HG03460 (cell line): ENCODE data around the gene NR2F1.

Source experiments
- ATAC-seq: cut with Tn5 transposase; IDR thresholded peaks from one replicate; pipeline ENCODE4 v1.9.1; 2021; ENCODE audit not compliant: unreplicated experiment

The NR2F1 gene

DNA sequence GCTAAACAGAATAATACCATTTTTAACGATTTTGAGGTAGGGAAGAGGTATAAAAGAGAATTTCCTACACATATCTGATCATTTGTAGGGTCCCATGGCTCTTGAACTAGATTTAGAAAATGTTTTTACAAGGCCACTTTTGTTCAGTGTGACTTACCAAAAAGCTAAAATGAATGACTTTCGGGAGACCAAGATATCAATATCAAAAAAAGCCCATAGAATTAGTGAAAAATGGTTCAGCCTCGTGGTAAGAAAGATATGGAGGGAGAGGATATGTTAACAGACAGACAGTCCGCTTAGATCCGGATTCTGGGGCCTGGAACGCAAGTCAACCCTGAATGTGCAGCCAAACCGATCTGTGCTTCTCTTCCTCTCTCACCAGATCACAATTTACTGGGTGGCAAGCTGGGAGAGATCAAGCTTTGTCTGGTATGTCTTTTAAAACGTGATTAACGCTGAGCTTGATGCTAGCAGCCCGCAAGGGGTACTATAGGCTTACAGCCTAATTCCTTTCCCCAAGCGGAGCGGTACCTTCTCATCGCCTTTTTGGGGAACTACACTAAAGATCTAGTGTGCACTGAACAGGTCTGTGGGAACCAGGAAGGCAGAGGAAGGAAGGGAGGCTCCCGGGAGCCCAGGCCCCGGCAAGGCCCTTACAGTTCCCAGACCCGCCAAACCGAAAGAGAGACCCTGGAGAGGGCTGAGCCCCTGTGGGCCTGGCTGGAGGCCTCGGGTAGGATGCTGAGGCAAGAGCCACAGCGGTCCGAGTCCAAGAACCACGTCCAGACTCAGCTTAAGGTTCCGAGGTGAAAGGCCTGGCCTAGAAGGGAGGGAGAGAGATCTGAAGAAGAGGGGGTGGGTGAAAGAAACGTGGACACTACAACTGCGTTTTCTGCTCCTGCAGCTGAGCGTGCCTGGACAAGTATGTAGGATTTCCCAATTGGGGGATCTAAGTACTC lies 4.9 kb upstream of the NR2F1 start:
- ATAC-seq = no peak

DNA sequence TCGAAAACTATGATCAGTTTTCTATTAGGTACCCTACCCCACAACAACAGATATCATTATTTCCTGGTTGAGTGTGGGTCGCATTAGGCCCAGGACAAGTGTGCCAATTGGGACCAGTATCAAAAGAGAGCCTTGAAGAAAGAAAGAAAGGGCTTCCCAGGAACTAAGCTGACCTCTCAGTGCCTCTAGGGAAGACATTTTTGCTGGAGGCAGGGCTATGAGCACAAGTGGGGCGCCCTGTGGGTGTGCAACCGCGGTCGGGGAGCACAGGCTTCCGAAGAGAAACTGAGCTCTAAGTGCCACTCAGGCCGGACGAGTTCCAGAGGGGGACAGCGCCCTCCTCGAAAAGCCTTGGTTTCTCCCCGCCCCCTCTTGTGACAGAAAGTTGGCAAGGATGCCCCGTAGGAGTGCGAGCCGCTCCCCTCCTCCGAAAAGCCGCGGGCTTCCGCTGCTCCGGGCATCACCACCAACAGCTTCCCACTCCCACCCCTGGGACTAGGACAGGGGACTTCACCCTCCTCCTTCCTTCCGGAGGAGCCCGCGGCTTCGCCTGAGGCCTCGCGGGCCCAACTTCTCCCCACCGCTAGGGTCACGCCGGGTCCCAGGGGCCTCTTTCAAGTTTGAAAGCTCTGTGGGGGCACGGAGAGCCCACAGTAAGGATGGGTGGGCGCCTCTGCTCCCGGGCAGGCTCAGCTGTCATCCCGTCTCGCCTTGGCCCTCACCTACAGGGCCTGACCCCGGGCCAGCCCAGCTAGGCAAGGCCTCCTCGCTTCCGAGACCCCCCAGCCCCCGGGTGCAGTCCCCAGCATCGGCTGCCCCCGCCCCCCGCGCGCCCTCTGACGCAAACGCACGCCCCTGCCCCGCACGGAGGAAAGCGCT lies 4.0 kb upstream of the NR2F1 start:
- no peak for ATAC-seq

DNA sequence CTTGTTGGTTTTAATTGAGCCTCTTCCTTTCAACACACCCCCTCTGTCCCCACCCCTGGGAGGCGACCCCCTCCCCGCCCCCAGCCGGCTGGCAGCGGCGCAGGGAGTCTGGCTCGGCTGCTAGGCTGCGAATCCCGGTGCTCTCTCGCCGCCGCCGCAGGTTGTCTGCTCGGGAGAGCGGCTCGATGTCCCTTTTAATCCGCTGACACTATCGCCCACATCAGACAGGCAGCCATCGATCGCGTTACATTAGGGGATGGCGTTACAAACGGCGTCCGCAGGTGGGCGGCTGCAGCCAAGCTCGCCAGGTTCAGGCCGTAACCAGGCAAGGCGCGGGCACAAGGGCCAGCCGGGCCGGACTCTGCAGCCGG lies 3.3 kb upstream of the NR2F1 start:
- no peak for ATAC-seq

DNA sequence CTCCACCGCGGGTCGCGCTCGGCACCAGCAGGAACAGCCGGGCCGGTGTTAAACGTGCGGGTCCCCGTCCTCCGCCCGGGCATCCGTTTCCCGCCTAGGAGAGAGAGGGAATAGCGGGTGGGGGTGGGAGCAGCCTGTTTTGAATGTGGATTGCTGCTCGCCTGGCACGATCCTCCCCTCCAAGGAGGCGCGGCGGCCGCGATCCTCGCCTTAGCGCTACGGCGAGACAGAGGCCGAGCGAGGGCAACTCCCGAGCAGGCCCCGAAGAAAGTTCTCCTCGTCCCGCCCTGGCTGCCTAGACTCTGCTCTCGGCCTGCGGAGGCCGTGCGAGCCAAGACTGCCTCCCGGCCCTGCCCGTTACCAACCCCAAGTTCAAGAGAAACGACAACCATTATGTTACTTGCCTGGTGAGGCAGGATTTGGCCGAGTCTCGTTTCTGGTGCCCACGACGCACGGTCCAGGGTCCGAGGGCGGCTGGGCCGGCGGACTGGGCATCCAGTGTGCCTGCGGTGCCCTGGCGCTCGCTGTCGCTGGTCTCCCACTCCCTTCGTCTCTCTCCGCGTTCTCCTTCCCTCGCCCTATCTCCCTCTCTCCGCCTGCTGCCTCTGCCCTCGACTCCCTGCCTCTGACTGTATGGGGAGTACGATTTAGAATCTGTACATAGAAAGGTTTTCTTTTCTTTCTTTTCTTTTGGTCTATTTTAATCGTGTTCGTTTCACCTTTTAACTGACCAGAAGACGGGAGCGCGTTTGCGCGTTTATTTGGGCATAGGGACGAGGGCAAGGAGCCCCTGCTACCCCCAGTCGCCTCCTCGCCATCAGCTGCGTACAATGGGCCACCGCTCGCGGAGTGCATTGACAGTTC lies 2.7 kb upstream of the NR2F1 start:
- ATAC-seq = no peak

DNA sequence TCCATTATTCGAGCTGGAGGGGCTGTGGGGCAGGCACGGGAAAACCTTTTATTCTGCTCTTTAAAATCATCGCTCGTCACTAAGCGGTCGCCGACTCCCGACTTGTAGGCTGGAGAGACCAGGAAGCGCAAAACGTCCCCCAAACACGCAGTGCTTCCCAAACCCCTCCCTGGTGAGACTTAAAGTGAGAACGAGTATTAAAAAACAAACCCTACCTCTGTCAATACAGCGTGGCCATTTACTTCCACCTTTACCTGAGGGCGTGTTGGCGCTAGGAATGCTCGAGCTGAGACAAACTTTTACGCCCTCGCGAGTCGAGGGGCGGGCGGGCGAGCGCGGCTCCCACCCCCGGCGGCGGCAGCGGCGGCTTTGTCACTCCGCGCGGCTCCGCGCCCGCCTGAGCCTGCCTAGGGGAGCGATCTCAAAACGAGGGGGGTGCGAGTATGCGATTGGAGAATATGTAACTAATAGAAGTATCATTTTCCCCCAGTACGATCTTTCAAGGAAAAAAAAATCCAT lies 2.0 kb upstream of the NR2F1 start, which contains the start of gene NR2F1-AS1:
Gene NR2F1-AS1 (minus strand): TSS at position 293 of the 519 bp plus-strand sequence.
- peak; percentile 25 for ATAC-seq

DNA sequence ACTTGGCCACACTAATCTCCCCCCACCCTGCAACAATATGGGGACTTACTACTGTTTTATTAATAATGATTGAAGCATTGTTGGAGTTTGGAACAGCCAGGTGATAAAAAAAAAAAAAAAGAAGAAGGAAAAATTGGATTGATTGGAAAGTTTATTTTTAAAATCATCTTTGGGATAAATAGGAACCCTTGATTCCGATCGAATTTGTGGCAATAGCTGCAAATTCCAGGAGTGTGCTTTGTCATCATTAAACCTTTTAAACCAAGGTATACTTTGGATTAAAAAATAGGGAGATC lies 907 bp upstream of the NR2F1 start:
- no peak for ATAC-seq

DNA sequence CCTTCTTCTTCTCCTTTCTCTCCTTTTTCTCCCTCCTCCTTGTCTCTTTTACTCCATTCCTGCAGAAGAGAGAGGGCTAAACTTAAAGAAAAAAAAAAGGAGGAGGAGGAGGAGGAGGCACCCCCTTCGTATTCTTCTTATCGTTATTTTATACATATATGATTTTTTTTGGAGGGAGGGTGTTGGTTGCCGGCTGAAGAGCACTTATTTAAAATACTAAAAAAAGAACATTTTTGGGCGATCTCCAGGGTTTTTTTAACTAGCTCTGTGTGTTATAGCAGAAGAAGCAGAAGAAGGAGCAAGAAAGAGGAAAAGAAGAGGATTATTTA lies 381 bp downstream of the NR2F1 start:
- no peak for ATAC-seq

DNA sequence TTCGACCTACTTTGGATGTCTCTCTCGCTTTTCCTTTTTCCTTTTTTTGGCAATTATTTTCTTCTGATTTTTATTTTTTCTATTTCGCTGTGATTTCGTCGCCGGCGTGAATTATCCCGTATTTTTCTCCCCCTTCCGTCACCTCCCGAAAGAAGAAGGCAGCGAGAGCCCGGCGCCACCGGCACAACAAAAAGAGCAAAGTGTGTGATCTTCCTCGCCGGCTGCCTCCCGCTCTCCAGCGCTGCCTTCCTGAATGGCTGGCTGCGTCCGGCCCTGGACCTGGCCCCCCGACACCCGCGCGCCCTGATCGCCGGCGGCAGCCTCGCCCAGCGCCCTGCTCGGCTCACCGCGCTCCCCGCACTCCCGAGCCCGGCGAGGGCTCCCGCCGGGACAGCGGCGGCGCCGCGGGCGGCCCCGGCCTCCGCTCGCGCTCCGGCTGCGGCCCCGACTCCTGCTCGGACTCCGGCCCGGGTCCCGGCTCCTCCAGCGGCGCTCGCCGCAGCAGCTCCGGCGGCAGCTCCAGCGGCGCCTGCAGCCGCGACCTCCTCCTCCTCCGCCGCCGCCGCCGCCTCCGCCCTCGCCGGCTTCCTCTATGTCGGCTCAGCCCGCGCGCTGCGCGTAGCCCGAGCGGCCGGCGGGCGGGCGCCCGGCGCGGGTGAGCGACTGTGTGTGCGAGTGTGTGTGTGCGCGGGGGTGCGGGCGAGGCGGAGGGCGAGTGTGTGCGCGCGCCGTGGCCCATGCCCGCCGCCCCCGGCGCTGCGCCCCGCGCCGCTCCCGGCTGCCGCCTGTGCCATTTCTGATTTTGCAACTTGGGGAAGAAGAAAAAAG lies 960 bp downstream of the NR2F1 start:
- ATAC-seq = no peak

DNA sequence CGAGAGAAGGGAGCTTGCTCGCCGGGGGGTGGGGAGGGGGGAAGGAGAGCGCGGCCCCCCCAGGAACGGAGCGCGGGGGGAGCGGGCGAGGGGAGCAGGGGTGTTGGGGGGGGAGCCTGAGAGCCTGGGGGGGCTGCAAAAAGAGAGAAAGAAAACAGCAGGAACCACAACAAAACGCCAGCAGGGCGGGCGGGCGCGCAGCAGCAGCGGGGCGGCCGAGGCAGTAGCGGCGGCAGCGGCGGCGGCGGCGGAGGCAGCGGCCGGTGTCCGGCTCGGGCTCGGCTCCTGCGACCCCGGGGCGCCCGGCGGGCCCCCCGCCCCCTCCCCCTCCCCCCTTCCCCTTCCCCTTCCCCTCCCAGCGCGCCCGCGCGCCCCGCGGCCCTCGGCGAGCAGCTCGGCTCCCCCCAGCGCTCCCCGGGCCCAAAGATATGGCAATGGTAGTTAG lies 1.6 kb downstream of the NR2F1 start:
- no peak for ATAC-seq

DNA sequence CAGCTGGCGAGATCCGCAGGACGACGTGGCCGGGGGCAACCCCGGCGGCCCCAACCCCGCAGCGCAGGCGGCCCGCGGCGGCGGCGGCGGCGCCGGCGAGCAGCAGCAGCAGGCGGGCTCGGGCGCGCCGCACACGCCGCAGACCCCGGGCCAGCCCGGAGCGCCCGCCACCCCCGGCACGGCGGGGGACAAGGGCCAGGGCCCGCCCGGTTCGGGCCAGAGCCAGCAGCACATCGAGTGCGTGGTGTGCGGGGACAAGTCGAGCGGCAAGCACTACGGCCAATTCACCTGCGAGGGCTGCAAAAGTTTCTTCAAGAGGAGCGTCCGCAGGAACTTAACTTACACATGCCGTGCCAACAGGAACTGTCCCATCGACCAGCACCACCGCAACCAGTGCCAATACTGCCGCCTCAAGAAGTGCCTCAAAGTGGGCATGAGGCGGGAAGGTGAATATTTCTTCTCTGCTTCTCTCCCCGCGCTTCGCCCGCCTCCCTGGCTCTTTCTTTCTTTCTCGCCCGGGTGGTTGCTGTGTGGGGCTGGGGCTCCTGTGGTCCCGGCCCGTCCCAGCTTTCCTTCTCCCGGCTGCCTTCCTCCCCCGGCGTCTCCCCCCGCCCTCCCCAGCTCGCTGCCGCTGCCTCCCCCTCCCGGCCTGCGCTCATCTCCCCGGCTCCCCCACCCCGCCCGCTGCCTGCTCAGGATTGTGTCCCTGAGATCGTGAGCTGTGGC lies 2.2 kb downstream of the NR2F1 start:
- ATAC-seq = no peak

DNA sequence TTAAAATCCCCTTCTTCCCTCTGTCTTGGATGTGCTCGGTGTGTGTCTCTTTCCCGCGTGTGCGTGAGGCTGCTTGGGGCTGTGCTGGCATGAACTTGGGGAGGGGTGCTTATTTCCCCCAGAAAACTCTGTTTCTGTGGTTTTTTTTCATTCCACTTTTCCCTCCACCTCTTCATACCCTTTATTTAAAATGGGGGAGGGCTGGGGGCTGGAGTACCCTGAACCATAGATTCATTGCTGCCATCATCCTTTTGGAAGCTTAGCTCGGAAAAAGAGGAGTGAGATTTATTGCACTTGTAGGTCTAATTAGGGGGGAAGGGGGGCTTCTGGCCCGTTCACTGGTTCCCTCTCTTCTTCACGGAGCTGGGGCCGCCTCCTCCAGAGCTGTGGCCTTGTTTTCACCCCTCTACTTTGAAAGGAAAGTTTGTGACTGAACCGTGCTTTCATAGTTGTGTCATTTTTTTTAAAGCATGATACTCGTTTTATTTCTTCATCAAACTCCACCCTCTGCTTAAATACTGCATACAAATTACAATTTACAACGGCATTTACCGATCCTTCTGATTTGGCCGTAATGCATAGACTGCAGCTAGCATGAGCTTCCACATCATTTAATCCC lies 2.9 kb downstream of the NR2F1 start:
- no peak for ATAC-seq

DNA sequence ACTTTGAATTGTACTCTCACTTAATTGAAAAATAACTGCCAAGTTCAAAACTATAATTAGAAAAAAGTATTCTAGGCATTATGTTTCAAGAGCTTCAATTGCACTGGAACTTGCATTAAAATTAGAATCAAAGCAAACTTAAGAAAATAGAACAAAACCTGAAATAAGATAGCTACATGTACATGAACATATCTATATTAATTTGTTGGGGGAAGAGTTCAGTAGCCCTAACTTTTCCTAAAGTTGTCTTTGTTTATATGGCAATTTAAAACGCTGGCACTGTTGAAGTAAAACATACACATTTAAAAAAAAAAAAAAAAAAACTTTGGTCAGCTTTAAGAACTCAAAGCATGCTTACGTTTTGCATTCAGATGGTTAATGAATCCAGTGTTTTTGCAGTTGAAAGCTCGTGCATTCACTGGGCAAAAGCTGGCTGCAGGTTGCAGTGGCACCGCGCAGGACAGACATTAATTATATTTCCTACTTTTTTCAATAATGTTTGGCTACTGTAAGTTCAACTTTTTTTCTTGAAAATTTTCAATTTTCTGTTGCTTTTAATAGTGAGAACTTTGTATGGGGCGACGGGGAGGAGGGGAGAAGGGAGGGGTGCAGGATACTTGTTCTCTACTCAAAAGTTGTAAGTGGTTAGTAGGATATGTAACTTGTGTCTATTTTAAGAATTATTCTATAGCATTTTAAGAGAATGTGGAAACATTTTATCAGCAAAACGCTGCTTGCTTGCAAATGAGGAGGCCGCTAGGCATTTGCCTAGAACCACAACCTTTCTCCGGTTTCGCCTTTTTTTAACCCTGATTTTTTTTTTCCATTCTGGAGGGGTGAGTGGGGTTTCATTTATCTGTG lies 3.9 kb downstream of the NR2F1 start:
- ATAC-seq = no peak

DNA sequence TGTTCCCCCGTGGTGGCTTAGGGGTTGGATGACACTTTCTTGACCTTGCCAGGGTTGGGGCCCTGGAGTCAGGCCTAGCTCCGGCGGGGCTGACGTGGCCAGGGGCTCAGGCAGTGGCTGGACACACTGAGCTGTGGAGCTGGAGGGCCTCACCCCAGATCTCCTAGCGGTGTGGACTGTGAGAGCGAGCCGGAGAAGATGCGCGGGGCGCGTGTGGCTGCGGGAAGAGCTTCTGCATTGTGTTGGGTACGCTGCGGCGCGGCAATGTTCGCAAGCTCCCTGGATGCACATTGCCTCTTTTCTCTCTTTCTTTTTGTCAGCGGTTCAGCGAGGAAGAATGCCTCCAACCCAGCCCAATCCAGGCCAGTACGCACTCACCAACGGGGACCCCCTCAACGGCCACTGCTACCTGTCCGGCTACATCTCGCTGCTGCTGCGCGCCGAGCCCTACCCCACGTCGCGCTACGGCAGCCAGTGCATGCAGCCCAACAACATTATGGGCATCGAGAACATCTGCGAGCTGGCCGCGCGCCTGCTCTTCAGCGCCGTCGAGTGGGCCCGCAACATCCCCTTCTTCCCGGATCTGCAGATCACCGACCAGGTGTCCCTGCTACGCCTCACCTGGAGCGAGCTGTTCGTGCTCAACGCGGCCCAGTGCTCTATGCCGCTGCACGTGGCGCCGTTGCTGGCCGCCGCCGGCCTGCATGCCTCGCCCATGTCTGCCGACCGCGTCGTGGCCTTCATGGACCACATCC lies 4.8 kb downstream of the NR2F1 start:
- ATAC-seq = no peak

DNA sequence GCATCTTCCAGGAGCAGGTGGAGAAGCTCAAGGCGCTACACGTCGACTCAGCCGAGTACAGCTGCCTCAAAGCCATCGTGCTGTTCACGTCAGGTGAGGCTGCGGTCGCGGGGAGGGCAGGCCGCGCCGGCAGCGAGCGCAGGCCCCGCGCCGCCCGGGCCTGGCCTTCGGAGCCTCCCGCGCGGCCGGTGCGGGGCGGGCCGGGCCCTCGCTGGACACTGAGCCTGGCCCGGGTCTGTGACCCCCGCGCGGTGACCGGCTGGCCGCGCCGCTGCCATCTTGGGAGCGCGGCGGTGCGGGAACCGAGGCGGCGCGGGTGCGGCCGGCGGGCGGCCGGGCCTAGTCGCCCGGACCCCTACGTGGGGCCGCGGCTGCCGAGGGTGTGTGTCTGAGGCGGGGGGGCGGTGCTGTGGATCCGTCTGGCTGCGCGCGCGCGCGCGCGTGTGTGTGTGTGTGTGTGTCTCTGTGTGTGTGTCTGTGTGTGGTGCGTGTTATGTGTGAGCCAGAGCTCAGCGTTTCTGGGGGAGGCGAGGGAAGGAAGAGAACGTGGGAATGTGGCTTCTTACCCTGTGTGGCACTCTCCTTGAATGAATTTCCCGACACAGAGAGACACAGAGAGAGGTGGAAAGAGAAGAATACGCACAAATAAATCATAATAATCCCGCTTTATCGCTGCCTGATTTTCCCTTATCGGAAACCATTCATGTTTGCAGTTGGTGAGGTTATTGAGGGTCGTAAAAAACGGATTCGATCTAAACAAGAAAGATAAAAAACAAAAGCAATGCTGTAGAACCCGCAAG lies 5.5 kb downstream of the NR2F1 start:
- ATAC-seq = no peak

DNA sequence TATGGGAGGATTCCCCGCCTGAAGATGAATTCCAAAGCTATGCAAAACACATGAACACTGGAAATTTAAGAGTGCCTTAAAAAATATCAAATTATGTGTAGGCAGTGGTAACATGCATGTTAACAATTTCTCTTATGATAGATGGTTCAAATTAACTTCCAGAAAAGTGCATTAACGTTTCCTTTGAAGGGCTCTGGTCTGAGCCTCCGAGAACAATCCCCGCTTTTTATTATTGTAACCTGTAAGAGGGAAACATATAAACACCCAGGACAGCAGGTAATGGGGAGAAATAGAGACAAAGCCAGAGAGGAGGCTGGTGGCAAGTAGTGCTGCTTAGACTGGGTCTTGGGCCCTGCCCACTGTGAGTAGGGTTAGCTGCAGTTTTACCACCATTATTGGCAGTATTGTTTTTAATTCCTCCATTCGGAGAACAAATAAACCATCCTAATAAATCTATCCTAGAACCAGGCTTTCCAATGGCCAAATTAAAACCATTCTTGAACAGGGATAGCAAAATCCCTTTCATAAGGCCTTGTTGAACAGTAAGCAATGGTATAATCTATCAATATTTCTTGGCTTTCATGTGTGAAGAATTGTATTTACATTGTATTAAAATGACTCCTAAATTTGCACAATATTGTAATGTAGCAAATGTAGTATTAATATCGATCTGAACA lies 6.3 kb downstream of the NR2F1 start:
- no peak for ATAC-seq

DNA sequence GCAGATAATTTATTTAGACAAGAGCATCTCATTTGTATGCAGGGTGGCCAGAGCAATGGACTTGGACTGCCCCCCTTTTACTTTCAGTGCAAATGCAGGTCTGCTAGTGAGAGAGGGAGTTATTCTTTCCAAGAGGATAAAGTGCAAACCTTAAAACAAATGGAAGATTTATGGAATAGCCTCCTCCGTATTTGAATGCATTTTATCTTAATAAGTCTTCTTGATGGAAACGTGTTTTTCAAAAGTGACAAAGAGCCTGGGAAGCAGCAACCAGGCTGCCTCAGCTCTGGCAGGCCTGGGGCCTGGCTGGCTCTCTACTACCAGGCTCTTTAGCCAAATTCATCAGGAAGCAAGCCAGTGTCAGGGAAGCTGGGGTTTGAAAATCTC lies 6.8 kb downstream of the NR2F1 start:
- ATAC-seq = no peak
